ENCODE results near the gene APBA2.

- TF ChIP-seq CTCF (optimal IDR thresholded peaks at IDR 0.05 in 1 of 3, IDR thresholded peaks at IDR 0.05 in 1 of 3, conservative IDR thresholded peaks at IDR 0.05 in 1 of 3; ENCODE audit: extremely low read depth in 1 of 3, insufficient read depth in 2 of 3, low read length in 3 of 3), result no peak
- no peak for TF ChIP-seq EZH2 (IDR thresholded peaks at IDR 0.05; ENCODE audit: low read length)
Measured at GRCh38 chr15:28903555-28903954, 17.8 kb downstream of the APBA2 start.
